ENCODE measurements around the gene NADSYN1. TPM values are rescaled to one million over a fixed set of nuclear protein-coding genes. Genes with fewer than 3 reads are reported as not detected.
A peak's percentile ranks its signal among the peaks of the same experiment; 100 is the strongest.

The NADSYN1 gene
- total RNA-seq, 6 donors from 2014 or later = 46.8 to 248 (median 79.5) TPM

- Histone ChIP-seq H3K27ac (peak overlapping the region; percentile 1 to 68 (median 24)), H3K9me3 (no peaks in the 10 kb centered on the region), H3K27me3 (no peaks in the 10 kb centered on the region), H3K36me3 (peaks cover 0 to 31% (median 20%) of the 10 kb centered on the region in 4 donors), H3K4me1 (peaks cover 3 to 10% (median 6%) of the 10 kb centered on the region in 4 donors), H3K4me3 (no peak overlapping the region)
- 89 to 91% methylated on average over 6 to 7 of the region's 7 CpGs for WGBS, 2 donors
- ATAC-seq (ENCODE audit: low FRiP score in 2 of 2) = no peak
- DNase-seq = no peak
- no peak for TF ChIP-seq POLR2A (IDR thresholded peaks at IDR 0.05)
- no peak for TF ChIP-seq EP300 (IDR thresholded peaks at IDR 0.05)
- TF ChIP-seq CTCF (IDR thresholded peaks at IDR 0.05) = no peak
- TF ChIP-seq POLR2AphosphoS5 (IDR thresholded peaks at IDR 0.05) = no peak
Measured at GRCh38 chr11:71432761-71433647, 20.0 kb upstream of the NADSYN1 start.

GRCh38 chr11:71433648-71434450, 19.2 kb upstream of the NADSYN1 start:
- 75 to 76% methylated on average over 12 to 19 of the region's 19 CpGs for WGBS, 2 donors
- Histone ChIP-seq H3K4me1 (peaks cover 3 to 10% (median 6%) of the 10 kb centered on the region in 4 donors), H3K27me3 (no peaks in the 10 kb centered on the region), H3K4me3 (no peak overlapping the region), H3K27ac (peak overlapping the region in 2 of 4 donors; percentile 40 to 68), H3K36me3 (peaks cover 3 to 39% (median 27%) of the 10 kb centered on the region in 4 donors), H3K9me3 (no peaks in the 10 kb centered on the region)
- peak; percentile 57 to 79 for DNase-seq
- TF ChIP-seq CTCF (IDR thresholded peaks at IDR 0.05) (no peak), EP300 (IDR thresholded peaks at IDR 0.05) (no peak), POLR2AphosphoS5 (IDR thresholded peaks at IDR 0.05) (no peak), POLR2A (IDR thresholded peaks at IDR 0.05) (no peak)
- peak; percentile 67 to 92 for ATAC-seq (ENCODE audit: low FRiP score in 2 of 2)

DNA sequence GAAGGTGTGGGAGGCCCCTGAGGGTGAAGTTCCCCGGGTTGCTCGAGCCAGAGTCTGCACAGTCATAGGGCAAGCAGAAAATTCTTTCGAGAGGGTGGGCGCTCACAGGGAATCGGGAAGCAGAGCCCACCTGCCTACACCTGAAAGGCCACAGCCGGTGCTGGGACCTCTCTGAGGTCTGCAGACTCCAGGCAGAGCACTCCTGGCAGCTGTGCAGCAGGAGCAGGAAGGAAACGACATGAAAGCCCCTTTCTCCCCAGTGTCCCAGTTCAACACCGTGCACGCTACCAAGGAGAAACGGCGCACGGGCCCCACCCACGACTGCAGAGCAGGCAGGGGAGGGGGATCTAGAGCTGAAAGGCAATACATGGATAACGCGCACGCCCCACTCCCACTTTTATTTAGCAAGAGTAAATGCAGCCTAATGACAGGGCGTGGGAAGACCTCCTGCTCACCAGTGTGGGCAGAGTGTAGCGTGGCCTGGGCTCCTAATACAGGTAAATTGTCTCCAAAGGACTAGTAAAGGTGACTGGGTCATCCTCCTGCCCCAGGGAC, 18.4 kb upstream of the NADSYN1 start:
- no peak for ATAC-seq (ENCODE audit: low FRiP score in 2 of 2)
- peaks cover 3 to 47% (median 34%) of the 10 kb centered on the region in 4 donors for H3K36me3 ChIP-seq
- H3K4me3 ChIP-seq = no peak overlapping the region
- DNase-seq = peak in 1 of 2 donors; percentile 47
- no peaks in the 10 kb centered on the region for H3K27me3 ChIP-seq
- WGBS, 2 donors = 82 to 88% methylated on average over 18 of the region's 18 CpGs
- TF ChIP-seq POLR2A (IDR thresholded peaks at IDR 0.05) = no peak
- TF ChIP-seq EP300 (IDR thresholded peaks at IDR 0.05) = no peak
- no peak for TF ChIP-seq CTCF (IDR thresholded peaks at IDR 0.05)
- TF ChIP-seq POLR2AphosphoS5 (IDR thresholded peaks at IDR 0.05) = no peak
- H3K27ac ChIP-seq = no peak overlapping the region
- H3K9me3 ChIP-seq = no peaks in the 10 kb centered on the region
- peaks cover 0 to 10% (median 6%) of the 10 kb centered on the region in 4 donors for H3K4me1 ChIP-seq

GRCh38 chr11:71435278-71435951, 17.6 kb upstream of the NADSYN1 start:
- H3K4me1 ChIP-seq = peaks cover 0 to 10% (median 6%) of the 10 kb centered on the region in 4 donors
- WGBS, 2 donors = 92 to 95% methylated on average over 15 to 30 of the region's 39 CpGs
- H3K36me3 ChIP-seq = peaks cover 3 to 55% (median 40%) of the 10 kb centered on the region in 4 donors
- DNase-seq (peak in 1 of 2 donors; percentile 77), ATAC-seq (ENCODE audit: low FRiP score in 2 of 2) (no peak)
- H3K27me3 ChIP-seq = no peaks in the 10 kb centered on the region
- H3K9me3 ChIP-seq = no peaks in the 10 kb centered on the region
- TF ChIP-seq POLR2AphosphoS5 (IDR thresholded peaks at IDR 0.05) (no peak), CTCF (IDR thresholded peaks at IDR 0.05) (no peak), POLR2A (IDR thresholded peaks at IDR 0.05) (no peak), EP300 (IDR thresholded peaks at IDR 0.05) (no peak)
- H3K27ac ChIP-seq = no peak overlapping the region
- H3K4me3 ChIP-seq = no peak overlapping the region
